ENCODE measurements around the gene PACSIN2. TPM values are rescaled to one million over a fixed set of nuclear protein-coding genes. Genes with fewer than 3 reads are reported as not detected.
"Not testable (repeated sequence)": the region's sequence is repeated elsewhere in the genome, so short reads cannot be mapped to it uniquely, and the experiment has no call there.

PACSIN2 gene
- total RNA-seq, 1 donor from 2014 or later: 87.8 TPM

DNA sequence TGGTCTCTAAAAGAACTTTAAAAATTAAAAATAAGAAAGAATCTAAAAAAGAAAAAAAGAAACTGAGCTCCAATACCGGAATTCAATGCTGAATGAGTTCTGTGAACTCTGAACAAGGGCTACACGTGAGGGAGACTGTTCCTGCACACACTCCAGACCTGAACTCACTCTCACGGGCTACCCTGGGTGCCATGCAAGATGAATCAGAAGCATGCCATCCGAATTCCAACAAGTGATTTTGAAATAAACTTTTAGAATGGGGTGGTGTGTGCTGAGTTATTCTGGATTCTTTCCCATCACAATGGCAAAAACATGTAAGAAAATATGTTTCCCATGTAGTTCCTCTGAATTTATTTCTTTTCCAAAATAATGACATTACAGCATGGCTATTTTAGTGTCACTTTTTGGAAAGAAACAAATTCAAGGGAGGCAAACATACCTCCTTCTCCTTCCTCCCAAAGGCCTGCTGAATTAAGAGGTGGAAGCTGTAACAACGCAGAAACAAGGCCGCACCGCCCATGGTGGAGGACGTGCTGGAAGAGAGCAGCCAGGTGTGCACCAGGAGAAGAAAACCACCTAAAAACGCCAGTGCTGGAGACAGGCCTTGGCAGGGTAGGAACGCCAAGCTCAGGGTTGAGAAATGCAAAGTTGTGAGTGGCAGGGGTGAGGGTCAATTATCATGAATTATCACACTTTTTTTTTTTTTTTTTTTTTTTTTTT, 94.7 kb downstream of the PACSIN2 start:
- H4K20me1 ChIP-seq (ENCODE audit: insufficient read depth, low read length): peaks cover 74% of the 10 kb centered on the region
- TF ChIP-seq CTCF (IDR thresholded peaks at IDR 0.05; ENCODE audit: insufficient read depth, low read depth, low read length) (no peak), EZH2 (IDR thresholded peaks at IDR 0.05; ENCODE audit: insufficient read depth, low read length) (no peak)
- no peak overlapping the region for H2AFZ ChIP-seq (ENCODE audit: low read depth, low read length)
- H3K9me3 ChIP-seq (ENCODE audit: insufficient read depth, low read depth, low read length): no peaks in the 10 kb centered on the region
- H3K4me1 ChIP-seq (ENCODE audit: insufficient read depth, low read length): peaks cover 21% of the 10 kb centered on the region
- H3K27me3 ChIP-seq (ENCODE audit: insufficient read depth, low read length): no peaks in the 10 kb centered on the region
- Mint-ChIP-seq H3K4me3 (ENCODE audit: unreplicated experiment) (no peak overlapping the region), H3K9me3 (ENCODE audit: unreplicated experiment) (no peaks in the 10 kb centered on the region), H3K27ac (ENCODE audit: unreplicated experiment) (peak overlapping the region; percentile 82), H3K36me3 (ENCODE audit: low read depth, unreplicated experiment) (peaks cover 8% of the 10 kb centered on the region), H3K27me3 (ENCODE audit: low read depth, unreplicated experiment) (no peaks in the 10 kb centered on the region), H3K4me1 (ENCODE audit: low read depth, unreplicated experiment) (peaks cover 34% of the 10 kb centered on the region)
- H3K79me2 ChIP-seq (ENCODE audit: insufficient read depth, low read length): peaks cover 82% of the 10 kb centered on the region
- H3K36me3 ChIP-seq (ENCODE audit: insufficient read depth, low read length): no peaks in the 10 kb centered on the region
- DNase-seq (ENCODE audit: low read depth) (peak; percentile 52), FAIRE-seq (peak; percentile 80)
- no peak overlapping the region for H3K9ac ChIP-seq (ENCODE audit: low read length)
- no peak overlapping the region for H3K27ac ChIP-seq (ENCODE audit: low read depth, low read length)
- H3K4me3 ChIP-seq (ENCODE audit: insufficient read depth, low read depth, low read length): no peak overlapping the region
- H3K4me2 ChIP-seq (ENCODE audit: low read length): peak overlapping the region; percentile 17

GRCh38 chr22:42919199-42919598, 95.8 kb downstream of the PACSIN2 start:
- Histone ChIP-seq H2AFZ (ENCODE audit: low read depth, low read length) (no peak overlapping the region), H3K4me3 (ENCODE audit: insufficient read depth, low read depth, low read length) (no peak overlapping the region), H3K27ac (ENCODE audit: low read depth, low read length) (no peak overlapping the region), H3K9me3 (ENCODE audit: insufficient read depth, low read depth, low read length) (no peaks in the 10 kb centered on the region), H3K79me2 (ENCODE audit: insufficient read depth, low read length) (peaks cover 88% of the 10 kb centered on the region), H3K27me3 (ENCODE audit: insufficient read depth, low read length) (no peaks in the 10 kb centered on the region), H3K4me1 (ENCODE audit: insufficient read depth, low read length) (peaks cover 21% of the 10 kb centered on the region), H3K36me3 (ENCODE audit: insufficient read depth, low read length) (no peaks in the 10 kb centered on the region), H3K4me2 (ENCODE audit: low read length) (no peak overlapping the region), H4K20me1 (ENCODE audit: insufficient read depth, low read length) (peaks cover 80% of the 10 kb centered on the region), H3K9ac (ENCODE audit: low read length) (no peak overlapping the region)
- Mint-ChIP-seq H3K4me3 (ENCODE audit: unreplicated experiment) (no peak overlapping the region), H3K27ac (ENCODE audit: unreplicated experiment) (peak overlapping the region; percentile 53), H3K9me3 (ENCODE audit: unreplicated experiment) (no peaks in the 10 kb centered on the region), H3K36me3 (ENCODE audit: low read depth, unreplicated experiment) (peaks cover 8% of the 10 kb centered on the region), H3K4me1 (ENCODE audit: low read depth, unreplicated experiment) (peaks cover 35% of the 10 kb centered on the region), H3K27me3 (ENCODE audit: low read depth, unreplicated experiment) (no peaks in the 10 kb centered on the region)
- DNase-seq (ENCODE audit: low read depth) (peak; percentile 20), FAIRE-seq (peak; percentile 49)
- no peak for TF ChIP-seq CTCF (IDR thresholded peaks at IDR 0.05; ENCODE audit: insufficient read depth, low read depth, low read length)
- TF ChIP-seq EZH2 (IDR thresholded peaks at IDR 0.05; ENCODE audit: insufficient read depth, low read length): no peak

DNA sequence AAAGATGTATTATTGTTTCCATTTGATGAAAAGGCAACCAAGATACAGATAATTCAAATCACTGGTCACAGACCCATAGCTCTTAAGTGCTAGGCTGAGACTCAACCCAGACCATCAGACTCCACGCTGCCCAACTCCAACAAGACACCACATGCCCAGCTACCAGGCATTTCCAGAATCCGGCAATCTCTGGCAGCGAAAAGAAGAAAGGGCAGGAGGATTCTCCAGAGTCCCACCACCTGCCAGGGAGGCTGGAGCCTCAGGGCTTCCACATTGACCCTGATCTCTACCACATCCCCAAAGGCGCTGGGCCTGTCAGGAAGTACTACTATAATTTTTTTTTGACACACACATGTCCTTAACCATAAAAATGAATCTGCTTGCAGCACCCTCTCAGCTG, 96.4 kb downstream of the PACSIN2 start:
- no peak for DNase-seq (ENCODE audit: low read depth)
- Histone ChIP-seq H3K4me1 (ENCODE audit: insufficient read depth, low read length) (peaks cover 21% of the 10 kb centered on the region), H3K27me3 (ENCODE audit: insufficient read depth, low read length) (no peaks in the 10 kb centered on the region), H3K79me2 (ENCODE audit: insufficient read depth, low read length) (peaks cover 88% of the 10 kb centered on the region), H3K4me3 (ENCODE audit: insufficient read depth, low read depth, low read length) (no peak overlapping the region), H3K4me2 (ENCODE audit: low read length) (no peak overlapping the region), H4K20me1 (ENCODE audit: insufficient read depth, low read length) (peaks cover 84% of the 10 kb centered on the region), H3K36me3 (ENCODE audit: insufficient read depth, low read length) (no peaks in the 10 kb centered on the region), H3K9me3 (ENCODE audit: insufficient read depth, low read depth, low read length) (no peaks in the 10 kb centered on the region), H3K27ac (ENCODE audit: low read depth, low read length) (no peak overlapping the region), H2AFZ (ENCODE audit: low read depth, low read length) (no peak overlapping the region), H3K9ac (ENCODE audit: low read length) (no peak overlapping the region)
- H3K4me1 Mint-ChIP-seq (ENCODE audit: low read depth, unreplicated experiment): peaks cover 35% of the 10 kb centered on the region
- no peaks in the 10 kb centered on the region for H3K9me3 Mint-ChIP-seq (ENCODE audit: unreplicated experiment)
- H3K36me3 Mint-ChIP-seq (ENCODE audit: low read depth, unreplicated experiment): peaks cover 8% of the 10 kb centered on the region
- H3K4me3 Mint-ChIP-seq (ENCODE audit: unreplicated experiment): no peak overlapping the region
- FAIRE-seq: no peak
- H3K27me3 Mint-ChIP-seq (ENCODE audit: low read depth, unreplicated experiment): no peaks in the 10 kb centered on the region
- H3K27ac Mint-ChIP-seq (ENCODE audit: unreplicated experiment): no peak overlapping the region
- TF ChIP-seq EZH2 (IDR thresholded peaks at IDR 0.05; ENCODE audit: insufficient read depth, low read length) (no peak), CTCF (IDR thresholded peaks at IDR 0.05; ENCODE audit: insufficient read depth, low read depth, low read length) (no peak)

- not testable (repeated sequence) for H3K4me2 ChIP-seq (ENCODE audit: low read length); H3K36me3 ChIP-seq (ENCODE audit: insufficient read depth, low read length); H2AFZ ChIP-seq (ENCODE audit: low read depth, low read length); H3K9me3 ChIP-seq (ENCODE audit: insufficient read depth, low read depth, low read length); H3K4me3 Mint-ChIP-seq (ENCODE audit: unreplicated experiment); H3K27me3 ChIP-seq (ENCODE audit: insufficient read depth, low read length); H3K27ac ChIP-seq (ENCODE audit: low read depth, low read length); H3K27ac Mint-ChIP-seq (ENCODE audit: unreplicated experiment); H3K9ac ChIP-seq (ENCODE audit: low read length); H3K27me3 Mint-ChIP-seq (ENCODE audit: low read depth, unreplicated experiment); H3K9me3 Mint-ChIP-seq (ENCODE audit: unreplicated experiment); DNase-seq (ENCODE audit: low read depth); H3K4me3 ChIP-seq (ENCODE audit: insufficient read depth, low read depth, low read length); H3K36me3 Mint-ChIP-seq (ENCODE audit: low read depth, unreplicated experiment); FAIRE-seq
- H3K4me1 ChIP-seq (ENCODE audit: insufficient read depth, low read length): peaks cover 17% of the 10 kb centered on the region
- peaks cover 82% of the 10 kb centered on the region for H4K20me1 ChIP-seq (ENCODE audit: insufficient read depth, low read length)
- peaks cover 88% of the 10 kb centered on the region for H3K79me2 ChIP-seq (ENCODE audit: insufficient read depth, low read length)
- H3K4me1 Mint-ChIP-seq (ENCODE audit: low read depth, unreplicated experiment): peaks cover 32% of the 10 kb centered on the region
Observed at GRCh38 chr22:42917358-42917757, 97.6 kb downstream of the PACSIN2 start.

Data from astrocyte (in vitro differentiated cells and primary cell).